MCF 10A (cell line): Measurements from ENCODE around the gene GPR150. TPM values are rescaled to one million over a fixed set of nuclear protein-coding genes. Genes with fewer than 3 reads are reported as not detected.

Source experiments
- BruUV-seq: library from RNA; stranded (reverse); fragments of 400-500 nt; replicated peaks from 2 replicates; lab custom pipeline; 2021; lab: Mats Ljungman, UMichigan
- CTCF ChIA-PET: fragments of 300-600 bp; sonication (Branson Sonifier 250); formaldehyde crosslinking; extraction: SDS; loops from one replicate; lab custom pipeline; 2021; ENCODE audit warnings: antibody characterized with exemption, inconsistent platforms; lab: Yijun Ruan, JAX
- POLR2A ChIA-PET: fragments of 300-600, 350-650 bp; sonication (Branson Sonifier 250); formaldehyde crosslinking; extraction: SDS; loops from one replicate; lab custom pipeline; 2020; ENCODE audit warnings: antibody characterized with exemption, inconsistent platforms; lab: Yijun Ruan, JAX
- DNase-seq: peaks from one replicate; pipeline ENCODE4 v3.0.0-alpha.2; 2018; ENCODE audit not compliant: unreplicated experiment
- H3K27ac Mint-ChIP-seq: one replicate; pipeline ENCODE4 v1.8.0; 2022; ENCODE audit warnings: mild to moderate bottlenecking, low read depth, mixed read lengths; ENCODE audit not compliant: unreplicated experiment
- H3K27me3 Mint-ChIP-seq: one replicate; pipeline ENCODE4 v1.8.0; 2022; ENCODE audit warnings: mixed read lengths; ENCODE audit not compliant: insufficient read depth, unreplicated experiment
- H3K36me3 Mint-ChIP-seq: one replicate; pipeline ENCODE4 v1.8.0; 2022; ENCODE audit warnings: mild to moderate bottlenecking, moderate library complexity, mixed read lengths; ENCODE audit not compliant: insufficient read depth, unreplicated experiment
- H3K4me1 Mint-ChIP-seq: one replicate; pipeline ENCODE4 v1.8.0; 2022; ENCODE audit warnings: mixed read lengths; ENCODE audit not compliant: insufficient read depth, unreplicated experiment
- H3K4me3 Mint-ChIP-seq: one replicate; pipeline ENCODE4 v1.8.0; 2022; ENCODE audit warnings: mild to moderate bottlenecking, moderate library complexity, mixed read lengths; ENCODE audit not compliant: unreplicated experiment
- H3K9me3 Mint-ChIP-seq: one replicate; pipeline ENCODE4 v1.8.0; 2022; ENCODE audit warnings: mixed read lengths; ENCODE audit not compliant: unreplicated experiment
- CTCF ChIP-seq: fragments of 200-600 bp; IDR thresholded peaks from one replicate; pipeline ENCODE4 v1.8.0; 2022; ENCODE audit warnings: antibody characterized with exemption, mild to moderate bottlenecking; ENCODE audit not compliant: unreplicated experiment
- intact Hi-C: fragments of 100-400 bp; cut with micrococcal nuclease; formaldehyde crosslinking; loops from 2 replicates; pipeline ENCODE4 v1.14.1; 2022
- total RNA-seq: library from RNA; stranded (reverse); gene quantifications from 2 replicates; pipeline ENCODE4 v1.2.3, GENCODE V29; 2022

The GPR150 gene
- total RNA-seq, 1 experiment from 2014 or later: not detected

- Mint-ChIP-seq H3K27me3 (no peaks in the 10 kb centered on the region), H3K36me3 (no peaks in the 10 kb centered on the region)
- intact Hi-C loops: no loop called here
These were observed 33.0 kb downstream of the GPR150 start for GRCh38 chr5:95652849-95653248.

DNA sequence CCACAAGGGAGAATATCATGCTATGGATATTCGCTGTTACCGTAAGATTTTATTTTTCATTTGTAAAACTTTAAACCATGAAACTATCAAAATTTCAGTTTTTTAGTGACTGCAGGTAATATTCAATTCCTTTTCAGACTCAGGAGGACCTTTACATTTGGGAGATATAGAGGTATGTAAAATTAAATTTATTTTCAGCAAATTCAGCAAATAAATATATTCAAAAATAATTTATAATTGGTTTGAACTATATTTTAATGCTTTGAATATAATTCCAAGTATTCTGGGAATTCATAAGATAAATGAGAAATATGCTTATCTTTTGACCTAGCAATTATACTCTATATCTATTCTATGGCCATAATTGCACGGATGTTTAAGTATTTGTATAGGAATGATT is 34.3 kb downstream of the GPR150 start:
- Mint-ChIP-seq H3K9me3 (no peaks in the 10 kb centered on the region), H3K4me3 (no peak overlapping the region), H3K4me1 (peaks cover 6% of the 10 kb centered on the region), H3K36me3 (no peaks in the 10 kb centered on the region), H3K27me3 (no peaks in the 10 kb centered on the region), H3K27ac (no peak overlapping the region)
- intact Hi-C loops: no loop called here
- ChIA-PET POLR2A (no interaction called here), CTCF (interaction anchor here (0.9 to 3.2 kb wide), 2 partner anchors 11 to 127 kb away, joined by 3 to 15 read pairs; no protein-coding TSS in a partner anchor)
- DNase-seq: no peak
- no TSS peak for BruUV-seq
- no peak for TF ChIP-seq CTCF

More at GRCh38 chr5:95652849-95653248, 33.0 kb downstream of the GPR150 start:
- ChIA-PET POLR2A (interaction anchor here (1.5 kb wide), 1 partner anchor 171 kb away, joined by 3 read pairs; no protein-coding TSS in a partner anchor), CTCF (interaction anchor here (1.2 to 3.2 kb wide), 4 partner anchors 12 to 194 kb away, joined by 3 to 15 read pairs (median 8); no protein-coding TSS in a partner anchor)
- no peak for TF ChIP-seq CTCF
- no TSS peak for BruUV-seq
- Mint-ChIP-seq H3K9me3 (no peaks in the 10 kb centered on the region), H3K27ac (no peak overlapping the region), H3K4me3 (no peak overlapping the region), H3K4me1 (peaks cover 6% of the 10 kb centered on the region)
- no peak for DNase-seq

GRCh38 chr5:95655575-95655974 is 35.7 kb downstream of the GPR150 start:
- Mint-ChIP-seq H3K9me3 (no peaks in the 10 kb centered on the region), H3K27ac (no peak overlapping the region), H3K4me1 (no peaks in the 10 kb centered on the region), H3K27me3 (no peaks in the 10 kb centered on the region), H3K4me3 (no peak overlapping the region), H3K36me3 (no peaks in the 10 kb centered on the region)
- intact Hi-C loops: no loop called here
- ChIA-PET CTCF (interaction anchor here (0.5 to 1.1 kb wide), 6 partner anchors 8 to 213 kb away, joined by 3 read pairs; partner anchors contain the start of gene RFESD), POLR2A (interaction anchor here (1.2 kb wide), 1 partner anchor 9 kb away, joined by 4 read pairs; the partner anchor contains the start of gene RFESD)
- DNase-seq: no peak
- no TSS peak for BruUV-seq
- no peak for TF ChIP-seq CTCF

- CTCF ChIA-PET: interaction anchor here (0.9 to 2.1 kb wide), 5 partner anchors 13 to 1033 kb away, joined by 3 to 13 read pairs (median 4); partner anchors contain the start of gene RFESD
- POLR2A ChIA-PET: interaction anchor here (1.4 kb wide), 1 partner anchor 163 kb away, joined by 3 read pairs; the partner anchor contains the start of gene GLRX
- intact Hi-C loops: loop anchor here (5.0 kb wide), 1 partner anchor 72 kb away; the partner anchor contains the start of gene RHOBTB3
- no peak for TF ChIP-seq CTCF
- Mint-ChIP-seq H3K27ac (no peak overlapping the region), H3K4me1 (no peaks in the 10 kb centered on the region), H3K9me3 (no peaks in the 10 kb centered on the region), H3K4me3 (no peak overlapping the region), H3K36me3 (no peaks in the 10 kb centered on the region), H3K27me3 (no peaks in the 10 kb centered on the region)
- BruUV-seq: no TSS peak
- no peak for DNase-seq
These were observed 40.2 kb downstream of the GPR150 start for GRCh38 chr5:95660060-95660459.
